HepG2 (cell line): Measurements from ENCODE around the gene FNDC3A. TPM values are rescaled to one million over a fixed set of nuclear protein-coding genes. Genes with fewer than 3 reads are reported as not detected.
A peak's percentile ranks its signal among the peaks of the same experiment; 100 is the strongest.

Source experiments
- ESRRA ChIP-seq: sonication (generic); formaldehyde crosslinking; IDR thresholded peaks from 2 replicates; pipeline ENCODE4 v1.5.1; 2020; ENCODE audit warnings: mild to moderate bottlenecking, low read depth, missing genetic modification reagents
- FOSL1 ChIP-seq: sonication (generic); formaldehyde crosslinking; IDR thresholded peaks from 2 replicates; pipeline ENCODE4 v1.9.0; 2021; ENCODE audit warnings: missing genetic modification reagents, borderline replicate concordance
- KMT2A ChIP-seq: sonication (generic); formaldehyde crosslinking; IDR thresholded peaks from 2 replicates; pipeline ENCODE4 v1.4.0; 2020; ENCODE audit warnings: missing genetic modification reagents
- NFKBIZ ChIP-seq: IDR thresholded peaks from 2 replicates; pipeline ENCODE4 v1.6.1; 2018; ENCODE audit warnings: missing genetic modification reagents, missing compliant biosample characterization
- NKX3-1 ChIP-seq: sonication (generic); formaldehyde crosslinking; IDR thresholded peaks from 2 replicates; pipeline ENCODE4 v1.5.0; 2020; ENCODE audit warnings: missing genetic modification reagents
- SOX13 ChIP-seq, 3 experiments: fragments of 450-650 bp in 1 of 3; sonication (generic) in 1 of 3; formaldehyde crosslinking in 1 of 3; IDR thresholded peaks in 2 of 3; conservative IDR thresholded peaks in 1 of 3; 2 replicates each; pipeline versions ENCODE4 v1.5.0 to v1.6.1; 2016 to 2020; ENCODE audit warnings: antibody characterized with exemption in 1 of 3, mild to moderate bottlenecking in 1 of 3, missing compliant biosample characterization in 1 of 3, missing genetic modification reagents in 1 of 3, moderate library complexity in 1 of 3
- ZKSCAN8 ChIP-seq: IDR thresholded peaks from 2 replicates; pipeline ENCODE4 v1.6.1; 2016; ENCODE audit warnings: borderline replicate concordance, missing genetic modification reagents, missing compliant biosample characterization
- ZNF124 ChIP-seq: sonication (generic); formaldehyde crosslinking; IDR thresholded peaks from 2 replicates; pipeline ENCODE4 v1.4.0; 2020; ENCODE audit warnings: missing genetic modification reagents
- ZNF263 ChIP-seq: sonication (generic); formaldehyde crosslinking; IDR thresholded peaks from 2 replicates; pipeline ENCODE4 v1.4.0; 2020; ENCODE audit warnings: missing genetic modification reagents
- ZNF580 ChIP-seq: IDR thresholded peaks from 2 replicates; pipeline ENCODE4 v1.6.1; 2016; ENCODE audit warnings: low read depth, borderline replicate concordance
- ZNF792 ChIP-seq: IDR thresholded peaks from 2 replicates; pipeline ENCODE4 v1.6.1; 2016
- polyA plus RNA-seq, 8 experiments: library from polyadenylated mRNA; depleted of rRNA in 3 of 8; stranded (reverse) in 7 of 8; unstranded in 1 of 8; fragments of >200 nt; fragmentation: Illumina TruSeq in 4 of 8; extraction: Trizol in 4 of 8; gene quantifications; 2 replicates each; pipeline versions ENCODE4 v1.2.1 to v1.2.3, GENCODE V29; 2011 to 2016; ENCODE audit warnings: low read depth in 4 of 8, missing spikeins in 1 of 8, mixed read lengths in 1 of 8; ENCODE audit not compliant: insufficient read depth in 1 of 8
- total RNA-seq, 5 experiments: library from RNA; depleted of rRNA; stranded (reverse); fragments of >200 nt; fragmentation: Illumina TruSeq; extraction: Trizol; gene quantifications; 2 replicates each; pipeline ENCODE4 v1.2.3, GENCODE V29; 2016; ENCODE audit warnings: low read depth in 1 of 5
- TF ChIP-seq, protein P1 (sequence below): sonication (generic); formaldehyde crosslinking; conservative IDR thresholded peaks from 2 replicates; pipeline ENCODE4 v1.5.0; 2020; ENCODE audit warnings: missing genetic modification reagents
- TF ChIP-seq, protein P2 (sequence below): sonication (generic); formaldehyde crosslinking; IDR thresholded peaks from 2 replicates; pipeline ENCODE4 v1.5.1; 2020; ENCODE audit warnings: mild to moderate bottlenecking, missing genetic modification reagents, moderate library complexity
- TF ChIP-seq, protein P3 (sequence below): sonication (generic); formaldehyde crosslinking; conservative IDR thresholded peaks from 2 replicates; pipeline ENCODE4 v1.4.0; 2020; ENCODE audit warnings: mild to moderate bottlenecking, missing genetic modification reagents, moderate library complexity
- TF ChIP-seq, protein P4 (sequence below): sonication (generic); formaldehyde crosslinking; IDR thresholded peaks from 2 replicates; pipeline ENCODE4 v1.5.0; 2020; ENCODE audit warnings: mild to moderate bottlenecking, missing genetic modification reagents, borderline replicate concordance

FNDC3A gene
- total and polyA plus RNA-seq, 2 of the 13 experiments (the other 11 are each of a cell fraction or from before 2014, with no cell fraction given): 36.7 to 39.3 TPM

DNA sequence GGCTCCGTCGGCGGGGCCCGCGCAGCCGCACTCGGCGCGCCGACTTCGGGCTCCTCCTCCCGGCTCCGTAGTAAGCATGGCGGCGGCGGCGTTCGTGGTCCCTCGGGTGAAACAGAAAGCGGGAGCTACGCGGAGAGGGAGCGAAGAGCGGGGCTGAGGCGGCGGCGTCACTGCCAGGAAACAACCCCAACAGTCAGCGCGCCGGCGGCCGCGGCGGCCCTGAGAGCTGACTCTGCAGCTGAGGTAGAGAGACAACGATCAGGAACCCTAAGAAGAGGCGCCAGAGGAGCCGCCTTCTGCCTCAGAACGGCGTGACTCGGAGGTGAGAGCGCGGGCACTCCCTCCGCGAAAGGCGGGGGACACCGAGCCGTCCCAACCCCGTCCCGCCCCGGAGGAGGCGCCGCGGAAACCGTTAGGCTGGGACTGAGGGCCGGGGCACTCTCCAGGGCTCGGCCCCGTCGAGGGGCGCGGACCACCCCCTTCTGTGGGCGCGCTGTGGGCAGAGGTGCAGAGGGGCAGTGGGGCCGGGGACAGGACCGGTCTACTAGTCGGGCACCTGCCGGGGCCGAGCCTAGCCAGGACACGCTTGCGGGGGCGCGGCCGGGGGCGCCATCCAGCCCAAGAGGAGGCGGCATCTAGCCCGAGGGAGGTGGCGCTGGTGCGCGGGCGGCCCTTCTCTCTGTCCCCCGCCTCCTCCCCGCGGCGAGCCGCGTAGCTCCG, at the start of gene FNDC3A (continued):
- TF ChIP-seq, protein P1, sequence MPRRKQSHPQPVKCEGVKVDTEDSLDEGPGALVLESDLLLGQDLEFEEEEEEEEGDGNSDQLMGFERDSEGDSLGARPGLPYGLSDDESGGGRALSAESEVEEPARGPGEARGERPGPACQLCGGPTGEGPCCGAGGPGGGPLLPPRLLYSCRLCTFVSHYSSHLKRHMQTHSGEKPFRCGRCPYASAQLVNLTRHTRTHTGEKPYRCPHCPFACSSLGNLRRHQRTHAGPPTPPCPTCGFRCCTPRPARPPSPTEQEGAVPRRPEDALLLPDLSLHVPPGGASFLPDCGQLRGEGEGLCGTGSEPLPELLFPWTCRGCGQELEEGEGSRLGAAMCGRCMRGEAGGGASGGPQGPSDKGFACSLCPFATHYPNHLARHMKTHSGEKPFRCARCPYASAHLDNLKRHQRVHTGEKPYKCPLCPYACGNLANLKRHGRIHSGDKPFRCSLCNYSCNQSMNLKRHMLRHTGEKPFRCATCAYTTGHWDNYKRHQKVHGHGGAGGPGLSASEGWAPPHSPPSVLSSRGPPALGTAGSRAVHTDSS (CRISPR knock-in tag): no peak
- no peak for TF ChIP-seq ZNF792 (CRISPR knock-in tag)
- TF ChIP-seq, protein P2, sequence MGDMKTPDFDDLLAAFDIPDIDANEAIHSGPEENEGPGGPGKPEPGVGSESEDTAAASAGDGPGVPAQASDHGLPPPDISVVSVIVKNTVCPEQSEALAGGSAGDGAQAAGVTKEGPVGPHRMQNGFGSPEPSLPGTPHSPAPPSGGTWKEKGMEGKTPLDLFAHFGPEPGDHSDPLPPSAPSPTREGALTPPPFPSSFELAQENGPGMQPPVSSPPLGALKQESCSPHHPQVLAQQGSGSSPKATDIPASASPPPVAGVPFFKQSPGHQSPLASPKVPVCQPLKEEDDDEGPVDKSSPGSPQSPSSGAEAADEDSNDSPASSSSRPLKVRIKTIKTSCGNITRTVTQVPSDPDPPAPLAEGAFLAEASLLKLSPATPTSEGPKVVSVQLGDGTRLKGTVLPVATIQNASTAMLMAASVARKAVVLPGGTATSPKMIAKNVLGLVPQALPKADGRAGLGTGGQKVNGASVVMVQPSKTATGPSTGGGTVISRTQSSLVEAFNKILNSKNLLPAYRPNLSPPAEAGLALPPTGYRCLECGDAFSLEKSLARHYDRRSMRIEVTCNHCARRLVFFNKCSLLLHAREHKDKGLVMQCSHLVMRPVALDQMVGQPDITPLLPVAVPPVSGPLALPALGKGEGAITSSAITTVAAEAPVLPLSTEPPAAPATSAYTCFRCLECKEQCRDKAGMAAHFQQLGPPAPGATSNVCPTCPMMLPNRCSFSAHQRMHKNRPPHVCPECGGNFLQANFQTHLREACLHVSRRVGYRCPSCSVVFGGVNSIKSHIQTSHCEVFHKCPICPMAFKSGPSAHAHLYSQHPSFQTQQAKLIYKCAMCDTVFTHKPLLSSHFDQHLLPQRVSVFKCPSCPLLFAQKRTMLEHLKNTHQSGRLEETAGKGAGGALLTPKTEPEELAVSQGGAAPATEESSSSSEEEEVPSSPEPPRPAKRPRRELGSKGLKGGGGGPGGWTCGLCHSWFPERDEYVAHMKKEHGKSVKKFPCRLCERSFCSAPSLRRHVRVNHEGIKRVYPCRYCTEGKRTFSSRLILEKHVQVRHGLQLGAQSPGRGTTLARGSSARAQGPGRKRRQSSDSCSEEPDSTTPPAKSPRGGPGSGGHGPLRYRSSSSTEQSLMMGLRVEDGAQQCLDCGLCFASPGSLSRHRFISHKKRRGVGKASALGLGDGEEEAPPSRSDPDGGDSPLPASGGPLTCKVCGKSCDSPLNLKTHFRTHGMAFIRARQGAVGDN: peak; percentile 83
- TF ChIP-seq NKX3-1 (CRISPR knock-in tag): no peak
- TF ChIP-seq, protein P3, sequence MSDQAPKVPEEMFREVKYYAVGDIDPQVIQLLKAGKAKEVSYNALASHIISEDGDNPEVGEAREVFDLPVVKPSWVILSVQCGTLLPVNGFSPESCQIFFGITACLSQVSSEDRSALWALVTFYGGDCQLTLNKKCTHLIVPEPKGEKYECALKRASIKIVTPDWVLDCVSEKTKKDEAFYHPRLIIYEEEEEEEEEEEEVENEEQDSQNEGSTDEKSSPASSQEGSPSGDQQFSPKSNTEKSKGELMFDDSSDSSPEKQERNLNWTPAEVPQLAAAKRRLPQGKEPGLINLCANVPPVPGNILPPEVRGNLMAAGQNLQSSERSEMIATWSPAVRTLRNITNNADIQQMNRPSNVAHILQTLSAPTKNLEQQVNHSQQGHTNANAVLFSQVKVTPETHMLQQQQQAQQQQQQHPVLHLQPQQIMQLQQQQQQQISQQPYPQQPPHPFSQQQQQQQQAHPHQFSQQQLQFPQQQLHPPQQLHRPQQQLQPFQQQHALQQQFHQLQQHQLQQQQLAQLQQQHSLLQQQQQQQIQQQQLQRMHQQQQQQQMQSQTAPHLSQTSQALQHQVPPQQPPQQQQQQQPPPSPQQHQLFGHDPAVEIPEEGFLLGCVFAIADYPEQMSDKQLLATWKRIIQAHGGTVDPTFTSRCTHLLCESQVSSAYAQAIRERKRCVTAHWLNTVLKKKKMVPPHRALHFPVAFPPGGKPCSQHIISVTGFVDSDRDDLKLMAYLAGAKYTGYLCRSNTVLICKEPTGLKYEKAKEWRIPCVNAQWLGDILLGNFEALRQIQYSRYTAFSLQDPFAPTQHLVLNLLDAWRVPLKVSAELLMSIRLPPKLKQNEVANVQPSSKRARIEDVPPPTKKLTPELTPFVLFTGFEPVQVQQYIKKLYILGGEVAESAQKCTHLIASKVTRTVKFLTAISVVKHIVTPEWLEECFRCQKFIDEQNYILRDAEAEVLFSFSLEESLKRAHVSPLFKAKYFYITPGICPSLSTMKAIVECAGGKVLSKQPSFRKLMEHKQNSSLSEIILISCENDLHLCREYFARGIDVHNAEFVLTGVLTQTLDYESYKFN (CRISPR knock-in tag): no peak
- no peak for TF ChIP-seq NFKBIZ (CRISPR knock-in tag)
- peak; percentile 15; the same call in 1 of the 2 replicates for TF ChIP-seq SOX13 (IDR thresholded peaks at IDR 0.05)
- no peak for TF ChIP-seq SOX13 (CRISPR knock-in tag; conservative IDR thresholded peaks at IDR 0.05 in 1 of 2, IDR thresholded peaks at IDR 0.05 in 1 of 2)
- TF ChIP-seq ZNF124 (CRISPR knock-in tag): no peak
- TF ChIP-seq ZNF263 (CRISPR knock-in tag): no peak
- no peak for TF ChIP-seq FOSL1 (CRISPR knock-in tag)
- TF ChIP-seq, protein P4, sequence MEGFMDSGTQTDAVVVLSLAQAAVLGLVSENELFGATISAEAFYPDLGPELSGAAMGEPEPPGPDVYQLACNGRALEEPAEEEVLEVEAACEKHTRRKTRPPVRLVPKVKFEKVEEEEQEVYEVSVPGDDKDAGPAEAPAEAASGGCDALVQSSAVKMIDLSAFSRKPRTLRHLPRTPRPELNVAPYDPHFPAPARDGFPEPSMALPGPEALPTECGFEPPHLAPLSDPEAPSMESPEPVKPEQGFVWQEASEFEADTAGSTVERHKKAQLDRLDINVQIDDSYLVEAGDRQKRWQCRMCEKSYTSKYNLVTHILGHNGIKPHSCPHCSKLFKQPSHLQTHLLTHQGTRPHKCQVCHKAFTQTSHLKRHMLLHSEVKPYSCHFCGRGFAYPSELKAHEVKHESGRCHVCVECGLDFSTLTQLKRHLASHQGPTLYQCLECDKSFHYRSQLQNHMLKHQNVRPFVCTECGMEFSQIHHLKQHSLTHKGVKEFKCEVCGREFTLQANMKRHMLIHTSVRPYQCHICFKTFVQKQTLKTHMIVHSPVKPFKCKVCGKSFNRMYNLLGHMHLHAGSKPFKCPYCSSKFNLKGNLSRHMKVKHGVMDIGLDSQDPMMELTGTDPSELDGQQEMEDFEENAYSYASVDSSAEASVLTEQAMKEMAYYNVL: no peak
- no peak for TF ChIP-seq ZNF580 (CRISPR knock-in tag)
- TF ChIP-seq ESRRA (CRISPR knock-in tag): no peak
- TF ChIP-seq KMT2A (CRISPR knock-in tag): peak; percentile 87
- no peak for TF ChIP-seq ZKSCAN8 (CRISPR knock-in tag)
